ENCODE data around the gene CACNA1G. TPM values are rescaled to one million over a fixed set of nuclear protein-coding genes. Genes with fewer than 3 reads are reported as not detected.

Gene CACNA1G
- polyA plus RNA-seq (2013, experiment 1 of 2; ENCODE audit: insufficient read length): 0.45 TPM
- polyA plus RNA-seq (2013, experiment 2 of 2; ENCODE audit: insufficient read length): 0.63 TPM

DNA sequence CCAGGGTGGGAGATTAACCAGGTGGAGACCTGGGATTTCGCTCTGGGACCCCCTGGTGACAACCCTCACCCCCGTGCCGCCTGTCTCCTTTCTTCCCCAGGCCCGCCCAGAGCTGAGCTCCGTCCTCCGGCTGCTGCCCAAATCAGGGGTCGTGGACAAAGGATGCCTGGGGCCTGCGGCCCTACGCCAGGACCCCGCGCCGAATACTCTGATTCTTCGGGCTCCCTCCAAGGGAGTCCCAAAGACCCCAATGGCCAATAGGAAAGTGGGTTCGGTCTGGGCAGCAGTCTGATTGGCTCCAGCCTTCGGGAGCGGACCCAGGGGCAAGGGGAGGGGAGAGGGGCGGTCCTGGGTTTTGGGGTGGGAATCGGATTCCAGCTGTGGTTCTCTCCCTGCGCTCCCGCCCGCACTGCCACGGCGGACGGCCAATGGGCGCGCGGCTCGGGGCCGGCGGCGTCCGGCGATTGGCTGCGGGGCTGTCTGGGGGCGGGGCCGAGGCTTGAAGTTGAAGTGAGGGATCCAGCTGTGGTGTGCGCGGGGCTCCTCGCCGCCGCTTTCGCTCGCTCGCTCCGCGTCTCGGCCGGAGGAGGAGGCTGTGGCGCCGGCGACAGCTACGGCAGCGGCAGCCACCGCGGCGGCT, at the start of gene CACNA1G:
Gene CACNA1G (plus strand): TSS at position 531 of the 640 bp plus-strand sequence. CDS start 745 bp downstream, outside the sequence.
- peak; percentile 88 for DNase-seq

- no peak for DNase-seq
These were observed 49.5 kb upstream of the CACNA1G start for GRCh38 chr17:50511058-50511457.

DNA sequence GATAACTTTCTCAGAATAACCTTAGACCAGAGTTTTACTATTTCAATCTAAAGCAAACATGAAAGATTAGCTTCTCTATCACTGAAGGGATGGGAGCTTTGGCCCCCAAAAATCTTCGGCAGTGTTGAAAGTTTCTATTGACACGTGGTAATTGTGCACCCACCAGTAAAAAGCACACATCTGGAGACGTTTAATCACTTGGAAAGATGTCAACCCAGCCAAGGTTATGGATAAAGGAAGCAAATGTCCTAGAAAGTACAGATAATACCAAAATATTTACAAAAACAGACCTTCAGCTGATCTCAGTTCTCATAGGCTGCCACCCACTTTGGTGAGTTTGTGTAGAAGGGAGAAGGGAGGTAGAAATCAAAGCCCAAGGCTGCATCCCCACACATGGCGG, 47.0 kb upstream of the CACNA1G start:
- no peak for DNase-seq

DNA sequence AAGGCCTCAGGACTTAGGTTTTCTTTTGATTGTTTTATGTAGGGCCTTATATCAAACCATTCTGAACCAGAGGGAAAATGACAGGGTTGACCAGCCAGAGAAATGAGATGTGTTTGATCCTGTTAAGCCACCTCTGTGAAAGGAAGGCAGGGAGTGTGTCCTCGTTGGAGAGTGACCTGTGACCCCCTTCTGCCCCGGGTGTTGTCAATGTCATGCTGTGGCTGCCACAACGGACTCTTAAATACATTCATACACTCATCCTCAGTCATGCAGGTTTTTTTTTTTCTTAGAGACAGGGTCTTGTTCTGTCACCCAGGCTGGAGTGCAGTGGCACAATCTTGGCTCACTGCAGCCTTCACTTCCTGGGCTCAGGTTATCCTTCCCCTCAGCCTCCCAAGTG, 46.1 kb upstream of the CACNA1G start:
- DNase-seq: no peak

- peak; percentile 87 for DNase-seq
These were observed 45.4 kb upstream of the CACNA1G start for GRCh38 chr17:50514936-50515702.

- DNase-seq: no peak
These were observed 43.5 kb upstream of the CACNA1G start for GRCh38 chr17:50517011-50517410.

DNA sequence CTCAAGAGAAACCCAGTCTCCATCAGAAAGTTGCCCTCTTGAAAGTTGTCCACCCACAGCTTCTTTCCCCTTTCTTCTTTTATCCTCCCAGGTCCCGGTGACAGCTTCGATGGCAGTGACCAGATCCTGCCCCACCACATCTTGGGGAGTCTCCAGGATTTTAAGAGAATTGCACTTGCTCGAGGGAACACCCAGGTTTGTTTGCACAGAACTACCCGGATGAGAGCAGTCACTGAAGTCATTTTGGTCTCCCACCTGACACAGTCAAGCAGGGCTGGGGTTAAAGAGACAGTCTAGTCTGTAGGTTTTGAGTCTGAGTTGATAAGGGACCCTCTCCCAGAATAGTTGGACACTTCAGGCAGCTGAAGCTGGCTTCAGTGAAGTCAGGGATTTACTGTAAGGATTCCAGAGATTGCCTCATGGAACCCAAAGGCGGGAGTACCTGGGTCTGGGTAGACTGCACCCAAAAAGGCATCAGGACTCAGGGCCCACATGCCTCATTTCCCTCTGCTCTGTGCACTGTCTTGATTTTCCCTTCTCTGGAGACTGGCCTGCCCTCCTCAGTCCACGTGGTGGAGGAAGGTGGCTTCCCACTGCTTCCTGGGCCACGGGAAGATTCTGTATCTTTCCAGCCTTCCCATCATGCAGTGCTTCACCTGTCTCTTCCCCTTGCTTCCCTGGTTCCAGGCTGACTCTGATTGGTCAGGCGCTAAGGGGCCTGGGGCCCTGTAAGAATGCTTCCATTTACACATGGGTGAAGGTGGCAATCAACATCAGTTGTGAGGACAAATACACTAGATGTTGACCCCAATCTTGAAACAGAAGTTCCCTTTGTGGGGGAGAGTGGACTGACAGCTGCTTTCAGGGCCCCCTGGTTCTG, 42.8 kb upstream of the CACNA1G start:
- no peak for DNase-seq

GRCh38 chr17:50518384-50519023, 42.0 kb upstream of the CACNA1G start:
- no peak for DNase-seq

DNA sequence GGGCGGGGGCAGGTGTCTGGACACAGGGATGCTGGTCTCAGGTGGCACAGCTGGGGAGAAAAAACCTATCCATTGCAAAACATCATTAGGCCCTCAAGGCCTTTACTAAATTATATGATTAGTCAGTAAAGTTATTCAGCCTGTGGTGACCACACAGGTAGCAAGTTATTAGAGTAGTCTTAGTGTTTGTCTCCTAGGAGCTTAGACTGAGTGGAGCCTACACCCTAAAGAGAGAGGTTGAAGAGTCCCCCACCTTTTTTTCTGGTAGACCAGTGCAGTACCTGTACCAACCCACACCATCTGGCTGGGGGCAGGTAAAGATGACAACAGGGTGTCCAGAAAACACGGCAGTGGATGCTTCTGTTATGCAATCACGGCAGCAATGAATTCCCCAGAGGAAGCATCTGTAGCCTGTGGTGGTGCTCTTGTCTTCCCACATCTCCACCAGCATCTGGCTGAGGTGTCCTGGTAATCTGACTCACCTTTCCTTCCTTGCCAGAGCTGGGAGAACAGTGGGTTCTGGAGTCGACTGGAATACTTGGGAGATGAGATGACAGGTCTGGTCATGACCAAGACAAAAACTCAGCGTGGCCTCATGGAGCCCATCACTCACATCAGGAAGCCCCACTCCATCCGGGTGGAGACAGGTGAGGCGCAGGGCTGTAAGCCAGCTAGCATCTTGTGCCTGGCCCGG, 41.2 kb upstream of the CACNA1G start:
- no peak for DNase-seq

GRCh38 chr17:50520483-50520882, 40.0 kb upstream of the CACNA1G start:
- no peak for DNase-seq

- no peak for DNase-seq
These were observed 39.0 kb upstream of the CACNA1G start for GRCh38 chr17:50521514-50521913.

DNA sequence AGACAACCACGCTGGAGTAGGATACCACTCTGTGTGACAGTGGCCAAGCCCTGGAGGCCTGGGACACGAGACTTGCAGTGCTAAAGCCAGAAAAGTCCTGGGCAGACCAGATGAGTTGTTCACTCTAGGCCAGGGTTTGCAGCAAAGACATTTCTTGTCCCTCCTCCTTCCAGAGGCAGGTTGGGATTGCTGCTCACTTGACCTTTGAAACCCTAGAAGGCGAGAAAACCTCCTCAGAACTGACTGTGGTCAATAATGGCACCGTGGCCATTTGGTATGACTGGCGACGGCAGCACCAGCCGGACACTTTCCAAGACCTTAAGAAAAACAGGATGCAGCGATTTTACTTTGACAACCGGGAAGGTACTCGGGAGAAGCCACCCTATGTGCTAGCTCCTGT, 37.7 kb upstream of the CACNA1G start:
- DNase-seq: no peak

GRCh38 chr17:50523208-50523607, 37.3 kb upstream of the CACNA1G start:
- no peak for DNase-seq

GRCh38 chr17:50524838-50525237, 35.7 kb upstream of the CACNA1G start:
- DNase-seq: no peak

DNA sequence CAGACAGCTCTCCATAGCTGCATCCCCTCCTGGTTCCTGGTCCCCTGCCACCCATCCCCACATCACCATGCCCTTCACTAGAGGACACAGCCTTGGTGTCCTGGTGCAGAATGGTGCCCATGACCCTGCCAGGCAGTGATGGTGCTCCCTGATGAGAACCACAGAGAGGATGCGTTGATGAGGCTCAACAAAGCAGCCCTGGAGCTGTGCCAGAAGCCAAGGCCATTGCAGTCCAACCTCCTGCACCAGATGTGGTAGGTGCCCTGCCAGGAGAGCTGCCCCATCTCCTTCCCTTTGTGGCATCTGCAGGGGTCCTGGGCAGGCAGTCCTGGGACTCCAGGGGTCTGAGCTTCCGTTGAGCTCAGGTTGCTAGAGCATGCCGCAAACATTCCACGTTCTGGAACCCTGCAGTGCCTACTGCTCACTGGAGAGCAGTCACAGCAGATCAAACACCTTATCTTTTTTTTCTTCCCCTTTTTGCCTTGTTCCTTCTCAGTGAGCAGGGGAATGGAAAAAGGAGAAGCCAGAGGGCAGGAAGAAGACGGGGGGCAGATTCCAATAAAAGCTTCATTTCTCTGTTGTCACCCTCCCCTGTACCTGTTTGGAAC, 33.3 kb upstream of the CACNA1G start:
- no peak for DNase-seq

DNA sequence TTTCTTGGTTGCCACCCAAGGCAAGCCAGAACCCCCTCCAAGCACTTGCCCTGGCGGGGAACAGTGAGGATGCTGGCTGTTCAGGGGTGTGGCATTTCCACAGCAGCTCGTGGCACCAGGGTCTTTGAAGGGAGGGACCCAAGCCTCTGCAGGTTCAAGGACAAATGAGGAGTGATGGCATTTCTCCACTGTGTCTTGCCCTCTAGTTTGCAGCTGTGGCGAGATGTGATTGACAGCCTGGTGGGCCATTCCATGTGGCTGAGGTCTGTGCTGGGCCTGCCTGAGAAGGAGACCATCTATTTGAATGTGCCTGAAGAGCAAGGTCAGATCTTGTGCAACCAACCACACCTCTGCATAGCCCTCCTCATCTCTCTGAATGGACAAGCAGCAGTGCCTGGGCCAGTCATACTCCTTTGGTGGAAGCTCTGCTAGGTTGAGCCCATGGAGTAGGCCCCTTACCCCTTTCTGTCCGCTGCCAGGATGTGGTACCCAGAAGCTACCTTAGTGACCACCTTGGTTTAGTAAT, 32.5 kb upstream of the CACNA1G start:
- DNase-seq: no peak

DNA sequence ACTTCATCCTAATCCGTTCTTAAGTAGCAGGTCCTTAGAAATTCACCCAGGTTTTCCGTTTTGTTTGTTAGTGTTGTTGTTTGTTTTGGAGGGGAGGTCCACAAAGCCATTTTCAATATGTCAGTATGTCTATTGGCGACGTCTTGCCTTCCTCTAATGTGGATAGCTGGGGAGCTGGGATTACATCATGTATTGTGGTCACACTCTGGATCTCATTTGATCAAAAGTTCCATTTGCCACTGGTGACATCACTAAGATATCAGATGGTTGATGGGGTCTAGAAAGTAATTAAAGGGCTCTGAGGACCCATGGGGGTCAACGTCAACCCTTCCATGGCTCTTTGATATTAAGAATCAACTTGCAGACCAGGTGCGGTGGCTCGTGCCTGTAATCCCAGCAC, 30.7 kb upstream of the CACNA1G start:
- no peak for DNase-seq

DNA sequence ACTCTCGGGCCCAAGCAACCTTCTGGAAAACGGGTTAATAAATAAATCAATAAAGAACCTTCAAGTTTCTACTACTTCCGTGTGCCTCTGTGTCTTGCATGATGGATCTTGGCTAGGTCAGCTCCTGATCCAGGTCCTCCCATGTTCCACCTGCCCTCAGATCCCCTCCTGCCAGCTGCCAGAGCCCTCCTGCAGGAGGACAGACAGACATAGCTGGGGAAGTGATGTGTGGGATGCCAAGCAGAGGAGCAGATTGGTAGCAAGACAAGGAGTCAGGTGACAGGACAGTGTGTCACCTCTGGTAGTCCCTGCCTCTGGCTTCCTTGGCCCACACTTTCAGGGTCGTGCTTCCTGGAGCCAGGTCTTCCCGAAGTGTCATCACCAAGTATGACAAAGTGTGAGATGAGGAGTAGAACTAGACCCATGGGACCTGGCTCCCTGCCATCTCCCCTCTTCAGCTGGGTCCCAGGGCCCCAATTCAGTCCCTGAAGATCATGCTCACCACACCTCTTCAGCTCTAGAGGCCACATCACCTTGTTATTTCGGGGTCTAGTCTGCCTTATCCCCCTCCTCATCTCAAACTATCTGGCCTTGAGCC, 29.0 kb upstream of the CACNA1G start:
- DNase-seq: no peak

DNA sequence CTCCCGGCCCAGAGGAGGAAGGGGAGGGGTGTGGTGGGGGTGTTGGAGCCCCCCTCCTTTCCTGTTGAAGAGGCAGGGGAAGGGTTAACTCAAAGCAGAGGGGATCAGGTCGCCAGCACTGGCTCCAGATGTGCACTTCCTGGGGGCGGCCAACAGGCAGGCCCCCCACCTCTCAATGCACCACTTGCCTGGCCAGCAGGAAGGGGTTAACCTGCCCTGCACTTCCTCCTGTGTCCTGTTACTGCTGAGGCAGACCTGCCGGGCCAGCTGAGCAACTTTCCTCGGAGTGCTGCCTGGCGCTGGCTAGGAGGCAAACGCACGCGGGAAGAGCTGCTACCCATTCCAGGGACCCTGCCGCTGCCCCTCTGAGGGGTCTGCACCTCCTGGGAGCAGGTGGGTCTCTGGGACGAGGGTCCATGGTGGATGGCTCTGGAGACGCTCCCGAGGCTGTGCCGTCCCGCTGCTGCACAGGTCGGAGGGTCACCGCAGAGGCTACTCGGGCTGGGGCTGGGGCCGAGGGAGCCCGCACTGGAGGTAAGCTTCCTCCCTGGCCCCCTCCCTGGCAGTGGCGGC, 28.0 kb upstream of the CACNA1G start, which contains the start of gene EPN3:
Gene EPN3 (plus strand): TSS at position 284 of the 573 bp plus-strand sequence. CDS start 3,822 bp downstream, outside the sequence.
- no peak for DNase-seq

GRCh38 chr17:50533185-50533584, 27.3 kb upstream of the CACNA1G start:
- DNase-seq: no peak
